Measurements from ENCODE around the gene ST6GAL1.

GRCh38 chr3:186923241-186923640, 7.1 kb upstream of the ST6GAL1 start:
- TF ChIP-seq REST (IDR thresholded peaks at IDR 0.05; ENCODE audit: low read depth, low read length) (no peak), SRF (IDR thresholded peaks at IDR 0.05; ENCODE audit: low read depth in 2 of 2, low read length in 2 of 2) (no peak), FOS (IDR thresholded peaks at IDR 0.05; ENCODE audit: borderline replicate concordance, extremely low read depth, insufficient read length) (no peak), POLR2AphosphoS5 (IDR thresholded peaks at IDR 0.05; ENCODE audit: low read length) (no peak)

Data from GM12878 (cell line).